ENCODE results near the gene ARHGAP19.
"Not testable (repeated sequence)": the region's sequence is repeated elsewhere in the genome, so short reads cannot be mapped to it uniquely, and the experiment has no call there.

ARHGAP19 gene

GRCh38 chr10:97279121-97279815, 13.2 kb downstream of the ARHGAP19 start:
- DNase-seq = peak; percentile 40

- DNase-seq = peak; percentile 71
These were observed 13.9 kb downstream of the ARHGAP19 start for GRCh38 chr10:97278491-97278989.

- DNase-seq = no peak
These were observed 14.9 kb downstream of the ARHGAP19 start for GRCh38 chr10:97277551-97277950.

- DNase-seq = no peak
These were observed 17.6 kb downstream of the ARHGAP19 start for GRCh38 chr10:97274828-97275227.

- no peak for DNase-seq
These were observed 18.7 kb downstream of the ARHGAP19 start for GRCh38 chr10:97273700-97274099.

GRCh38 chr10:97270523-97271154, 21.8 kb downstream of the ARHGAP19 start:
- DNase-seq = no peak

GRCh38 chr10:97267671-97268070, 24.8 kb downstream of the ARHGAP19 start:
- DNase-seq = no peak

GRCh38 chr10:97265095-97265494, 27.3 kb downstream of the ARHGAP19 start:
- DNase-seq = not testable (repeated sequence)

GRCh38 chr10:97263971-97264370, 28.5 kb downstream of the ARHGAP19 start:
- DNase-seq = no peak

GRCh38 chr10:97261656-97262055, 30.8 kb downstream of the ARHGAP19 start:
- DNase-seq = no peak

GRCh38 chr10:97261183-97261582, 31.3 kb downstream of the ARHGAP19 start:
- no peak for DNase-seq

- DNase-seq = no peak
These were observed 33.3 kb downstream of the ARHGAP19 start for GRCh38 chr10:97259119-97259518.

GRCh38 chr10:97256356-97256755, 36.1 kb downstream of the ARHGAP19 start:
- DNase-seq = no peak

GRCh38 chr10:97255512-97256293, 36.7 kb downstream of the ARHGAP19 start:
- DNase-seq = no peak

- no peak for DNase-seq
These were observed 37.7 kb downstream of the ARHGAP19 start for GRCh38 chr10:97254694-97255093.

GRCh38 chr10:97250952-97251351, 41.5 kb downstream of the ARHGAP19 start:
- DNase-seq = no peak

GRCh38 chr10:97243836-97244235, 48.6 kb downstream of the ARHGAP19 start:
- DNase-seq = no peak

GRCh38 chr10:97238855-97239254, 53.6 kb downstream of the ARHGAP19 start:
- DNase-seq = no peak

- no peak for DNase-seq
These were observed 57.1 kb downstream of the ARHGAP19 start for GRCh38 chr10:97235353-97235752.

- DNase-seq = peak; percentile 63
These were observed 58.0 kb downstream of the ARHGAP19 start for GRCh38 chr10:97234400-97234799.

- peak; percentile 67 for DNase-seq
These were observed 62.3 kb downstream of the ARHGAP19 start for GRCh38 chr10:97230146-97230545.

GRCh38 chr10:97229322-97230015, 63.0 kb downstream of the ARHGAP19 start:
- DNase-seq = peak; percentile 71

GRCh38 chr10:97228775-97229157, 63.7 kb downstream of the ARHGAP19 start:
- DNase-seq = no peak

Data from inflammatory macrophage treated with lipopolysaccharide for 4 hours (primary cell).